Heart left ventricle (tissue), 13 donors: ENCODE results near the gene POT1.

Experiments used
- CTCF ChIP-seq, 12 donors: fragments of 200-600 bp; sonication (generic) in 4 of 12; IDR thresholded peaks; one replicate each; pipeline versions ENCODE4 v1.5.0 to v1.8.0; 2018 to 2022; ENCODE audit warnings: antibody characterized with exemption in 12 of 12, mild to moderate bottlenecking in 5 of 12
- POLR2A ChIP-seq, 2 donors: fragments of 450-650 bp; IDR thresholded peaks; one replicate each; pipeline ENCODE4 v1.6.1; 2017; ENCODE audit warnings: antibody characterized with exemption in 2 of 2, mild to moderate bottlenecking in 2 of 2, moderate library complexity in 2 of 2
- donor health status: ischemic (EF 13 %, LVEDD 7.1; RV severe dilation, severe dysfunction).
- donor health status: DM: no; HTN: yes; CAD: no.
- donor health status: DM: no; HTN: no; CAD: no.
- donor health status: ischemic (EF 25% LVEDD 6.9; RV normal size, moderate dysfunction).
- donor health status: ischemic (EF 25% LVEDD 5.7; RV mildly dilated, moderate dysfunction).
- donor health status: ischemic (EF 35%, LVEDD 5.7; RV mildly dilated, moderate dysfunction).
- donor health status: nonischemic (EF 11% LVEDD 7.7; RV severe dilation, severe dysfunction).
- donor health status: DM: yes; HTN: yes; CAD: no.
- donor health status: PGD.
- donor health status: ischemic (EF 29% LVEDD 5.4; RV normal size, mild dysfunction).
- donor health status: nonischemic (EF 23%, LVEDD 6.1; RV moderate dilation, normal function).

- TF ChIP-seq POLR2A (IDR thresholded peaks at IDR 0.05): no peak
- TF ChIP-seq CTCF (IDR thresholded peaks at IDR 0.05): no peak
These were observed 31.1 kb downstream of the POT1 start for GRCh38 chr7:124898531-124898930.
